Measurements from ENCODE around the gene F2RL3.

GRCh38 chr19:16877581-16877980 lies 11.2 kb upstream of the F2RL3 start:
- TF ChIP-seq POLR2A (IDR thresholded peaks at IDR 0.05) (no peak), CTCF (IDR thresholded peaks at IDR 0.05 in 4 of 5, conservative IDR thresholded peaks at IDR 0.05 in 1 of 5) (no peak)
